Testis (tissue), 3 donors: Measurements from ENCODE around the gene LRP1B. TPM values are rescaled to one million over a fixed set of nuclear protein-coding genes. Genes with fewer than 3 reads are reported as not detected.

Experiments used
- DNase-seq: peaks from one replicate; pipeline ENCODE4 v3.0.0-alpha.2; 2019
- H3K27ac ChIP-seq, 2 donors: fragments of 200-600 bp; sonication (generic); one replicate each; pipeline ENCODE4 v1.5.1; 2019
- H3K27me3 ChIP-seq: fragments of 200-600 bp; sonication (generic); one replicate; pipeline ENCODE4 v1.5.1; 2019
- H3K36me3 ChIP-seq: fragments of 200-600 bp; sonication (generic); one replicate; pipeline ENCODE4 v1.5.1; 2017; ENCODE audit warnings: low read depth; ENCODE audit errors: missing control alignments
- H3K4me1 ChIP-seq: fragments of 200-600 bp; sonication (generic); one replicate; pipeline ENCODE4 v1.5.1; 2019
- H3K4me3 ChIP-seq, 2 donors: fragments of 200-600 bp; sonication (generic); one replicate each; pipeline ENCODE4 v1.5.1; 2017 to 2019
- H3K9me3 ChIP-seq: fragments of 200-600 bp; sonication (generic); one replicate; pipeline ENCODE4 v1.5.1; 2017
- POLR2A ChIP-seq: fragments of 450-650 bp; IDR thresholded peaks from one replicate; pipeline ENCODE4 v1.6.1; 2017; ENCODE audit warnings: antibody characterized with exemption, mild to moderate bottlenecking, moderate library complexity
- WGBS, 2 donors: methylation state at CpG; one replicate each; pipeline ENCODE4 v1.1.5; 2018; 5-methylcytosine and 5-hydroxymethylcytosine counted together
- intact Hi-C: fragments of 100-400 bp; cut with DNase I; formaldehyde crosslinking; loops from one replicate; pipeline ENCODE4 v1.15.1; 2023; ENCODE audit warnings: low total_unique reads
- polyA plus RNA-seq: library from polyadenylated mRNA; stranded (reverse); fragments of 350-450 nt; fragmentation: Illumina TruSeq; extraction: RNeasy Lipid Tissue Mini Kit (QIAGEN cat#74804); gene quantifications from one replicate; pipeline ENCODE4 v1.2.3, GENCODE V29; 2014; ENCODE audit warnings: low read depth, low replicate concordance; ENCODE audit not compliant: insufficient read depth
- total RNA-seq, 2 donors: library from RNA; depleted of rRNA; stranded (reverse); fragments of >200 nt; gene quantifications; one replicate each; pipeline ENCODE4 v1.2.3, GENCODE V29; 2016
- TF ChIP-seq, protein P1 (sequence below), 3 experiments: fragments of 450-650 bp in 2 of 3; fragments of 200-600 bp in 1 of 3; sonication (generic) in 1 of 3; IDR thresholded peaks; one replicate each; pipeline ENCODE4 v1.5.1; 2016 to 2019; ENCODE audit warnings: antibody characterized with exemption in 3 of 3, mild to moderate bottlenecking in 2 of 3, moderate library complexity in 1 of 3

The LRP1B gene
- total and polyA plus RNA-seq, 3 donors from 2014 or later: 0.79 to 1.9 (median 0.84) TPM

DNA sequence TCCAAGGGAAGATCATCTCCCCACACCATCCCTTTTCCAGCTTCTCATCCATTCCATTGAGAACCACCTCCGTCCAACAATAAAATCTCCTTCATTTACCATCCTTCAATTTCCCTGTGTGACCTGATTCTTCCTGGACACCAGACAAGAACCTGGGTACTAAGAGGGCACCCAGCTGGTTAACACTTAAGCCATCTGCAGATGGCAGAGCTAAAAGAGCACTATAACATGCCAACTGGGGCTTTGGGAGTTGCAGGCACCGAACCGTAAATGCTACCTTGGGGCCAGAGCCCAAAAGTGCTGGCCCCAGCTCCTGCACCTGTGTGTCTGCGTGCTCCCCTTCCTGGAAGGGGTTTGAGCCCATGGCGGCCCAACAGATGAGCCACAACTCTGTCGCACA lies 655.0 kb downstream of the LRP1B start:
- 70 to 75% methylated on average over 4 to 6 of the region's 6 CpGs for WGBS, 2 donors

DNA sequence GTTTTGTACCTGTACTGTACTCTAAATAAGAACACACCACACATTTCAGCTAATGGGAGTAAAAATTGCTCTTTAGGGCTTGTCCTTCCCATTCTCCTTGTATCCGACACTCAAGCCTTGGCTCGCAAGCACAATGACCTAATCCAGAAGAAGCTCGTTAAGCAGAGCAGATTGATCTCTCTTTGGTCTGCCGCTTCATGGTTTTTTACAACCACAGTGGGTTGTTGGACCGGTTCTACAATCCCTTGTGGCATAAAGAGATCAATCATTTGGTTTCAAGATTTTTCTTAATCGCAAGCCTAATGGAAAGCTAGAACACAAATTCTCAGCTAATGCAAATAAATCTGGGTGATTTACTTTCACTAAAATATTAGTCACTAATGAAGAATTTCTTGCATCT lies 662.1 kb downstream of the LRP1B start:
- no peak overlapping the region for H3K27ac ChIP-seq
- no peak for DNase-seq
- H3K4me1 ChIP-seq: no peaks in the 10 kb centered on the region
- H3K9me3 ChIP-seq: no peaks in the 10 kb centered on the region
- H3K27me3 ChIP-seq: no peaks in the 10 kb centered on the region
- WGBS, 2 donors: 53 to 68% methylated on average over 6 of the region's 6 CpGs
- H3K4me3 ChIP-seq: no peak overlapping the region
- H3K36me3 ChIP-seq: no peaks in the 10 kb centered on the region
- intact Hi-C loops: no loop called here
- TF ChIP-seq, protein P1, sequence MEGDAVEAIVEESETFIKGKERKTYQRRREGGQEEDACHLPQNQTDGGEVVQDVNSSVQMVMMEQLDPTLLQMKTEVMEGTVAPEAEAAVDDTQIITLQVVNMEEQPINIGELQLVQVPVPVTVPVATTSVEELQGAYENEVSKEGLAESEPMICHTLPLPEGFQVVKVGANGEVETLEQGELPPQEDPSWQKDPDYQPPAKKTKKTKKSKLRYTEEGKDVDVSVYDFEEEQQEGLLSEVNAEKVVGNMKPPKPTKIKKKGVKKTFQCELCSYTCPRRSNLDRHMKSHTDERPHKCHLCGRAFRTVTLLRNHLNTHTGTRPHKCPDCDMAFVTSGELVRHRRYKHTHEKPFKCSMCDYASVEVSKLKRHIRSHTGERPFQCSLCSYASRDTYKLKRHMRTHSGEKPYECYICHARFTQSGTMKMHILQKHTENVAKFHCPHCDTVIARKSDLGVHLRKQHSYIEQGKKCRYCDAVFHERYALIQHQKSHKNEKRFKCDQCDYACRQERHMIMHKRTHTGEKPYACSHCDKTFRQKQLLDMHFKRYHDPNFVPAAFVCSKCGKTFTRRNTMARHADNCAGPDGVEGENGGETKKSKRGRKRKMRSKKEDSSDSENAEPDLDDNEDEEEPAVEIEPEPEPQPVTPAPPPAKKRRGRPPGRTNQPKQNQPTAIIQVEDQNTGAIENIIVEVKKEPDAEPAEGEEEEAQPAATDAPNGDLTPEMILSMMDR (IDR thresholded peaks at IDR 0.05): no peak
- no peak for TF ChIP-seq POLR2A

More for the DNA sequence above, 655.0 kb downstream of the LRP1B start:
- Histone ChIP-seq H3K27ac (no peak overlapping the region), H3K27me3 (no peaks in the 10 kb centered on the region), H3K36me3 (no peaks in the 10 kb centered on the region), H3K9me3 (no peaks in the 10 kb centered on the region), H3K4me3 (no peak overlapping the region), H3K4me1 (no peaks in the 10 kb centered on the region)
- DNase-seq: no peak
- TF ChIP-seq, protein P1 (IDR thresholded peaks at IDR 0.05): no peak
- TF ChIP-seq POLR2A: no peak
- intact Hi-C loops: no loop called here

DNA sequence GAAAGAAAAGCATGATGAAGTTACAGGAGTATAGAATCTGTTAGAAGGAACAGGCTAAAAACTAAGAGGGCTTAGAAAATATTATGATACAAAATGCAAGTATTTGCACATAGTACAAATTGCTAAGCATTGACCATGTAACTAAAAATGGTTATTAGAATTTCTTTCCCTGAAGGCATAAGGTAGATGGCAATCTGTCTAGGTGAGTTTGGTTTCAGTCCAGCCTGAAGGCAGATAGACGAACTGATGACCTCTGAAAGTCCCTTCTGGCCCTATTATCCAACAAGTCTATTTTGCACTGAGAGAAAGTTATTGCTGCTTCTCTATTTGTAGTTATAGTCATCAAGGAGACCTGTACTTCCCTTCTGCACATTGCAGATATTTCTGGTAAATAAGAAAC lies 663.5 kb downstream of the LRP1B start:
- no peak for TF ChIP-seq POLR2A
- TF ChIP-seq, protein P1 (IDR thresholded peaks at IDR 0.05): no peak
- no peaks in the 10 kb centered on the region for H3K4me1 ChIP-seq
- H3K9me3 ChIP-seq: no peaks in the 10 kb centered on the region
- WGBS, 2 donors: 63 to 80% methylated on average over 1 of the region's 1 CpG
- H3K27me3 ChIP-seq: no peaks in the 10 kb centered on the region
- DNase-seq: no peak
- intact Hi-C loops: no loop called here
- no peak overlapping the region for H3K4me3 ChIP-seq
- H3K36me3 ChIP-seq: no peaks in the 10 kb centered on the region
- no peak overlapping the region for H3K27ac ChIP-seq

DNA sequence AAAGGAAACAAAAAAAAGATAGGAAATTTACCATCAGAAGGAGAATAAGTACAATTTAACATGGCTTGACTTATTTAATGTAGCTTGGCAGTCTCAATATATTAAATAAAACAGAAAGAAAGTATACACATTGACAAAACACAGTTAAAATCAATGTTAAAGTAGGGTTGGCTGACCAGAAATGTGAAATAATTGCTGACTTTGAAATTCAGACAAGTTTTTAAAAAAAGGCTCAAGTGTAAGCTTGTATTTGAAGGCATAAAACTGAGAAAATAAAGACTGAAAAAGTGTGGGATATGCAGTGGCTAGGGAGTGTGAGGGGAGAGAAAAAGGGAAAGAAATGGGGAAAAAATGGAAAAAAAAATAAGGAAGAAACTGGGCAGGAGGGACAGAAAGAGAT lies 665.8 kb downstream of the LRP1B start:
- no peaks in the 10 kb centered on the region for H3K27me3 ChIP-seq
- H3K4me1 ChIP-seq: no peaks in the 10 kb centered on the region
- intact Hi-C loops: no loop called here
- DNase-seq: no peak
- no peaks in the 10 kb centered on the region for H3K36me3 ChIP-seq
- no peak for TF ChIP-seq POLR2A
- TF ChIP-seq, protein P1 (IDR thresholded peaks at IDR 0.05): no peak
- H3K4me3 ChIP-seq: no peak overlapping the region
- no peak overlapping the region for H3K27ac ChIP-seq
- no peaks in the 10 kb centered on the region for H3K9me3 ChIP-seq

DNA sequence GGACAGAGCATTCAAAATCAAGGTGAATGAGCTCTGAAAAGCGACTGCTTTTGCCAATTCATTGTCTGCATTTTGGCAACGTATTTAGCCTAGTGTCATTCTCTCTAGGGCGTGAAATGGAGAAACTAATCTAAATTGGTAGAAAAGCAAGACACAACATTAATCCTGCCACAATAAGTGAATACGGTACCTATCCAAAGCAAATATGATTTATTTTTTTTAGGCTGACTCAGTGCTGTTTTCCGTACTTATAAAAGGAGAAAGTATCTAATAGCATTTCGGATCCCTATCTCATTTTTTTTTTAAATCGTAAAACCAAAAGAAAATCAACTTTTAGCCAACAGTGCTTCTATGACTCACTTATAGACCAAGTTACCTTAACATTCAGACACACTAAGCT lies 672.5 kb downstream of the LRP1B start:
- TF ChIP-seq, protein P1 (IDR thresholded peaks at IDR 0.05): no peak
- TF ChIP-seq POLR2A: no peak
- Histone ChIP-seq H3K27me3 (no peaks in the 10 kb centered on the region), H3K27ac (no peak overlapping the region), H3K4me1 (no peaks in the 10 kb centered on the region), H3K4me3 (no peak overlapping the region), H3K36me3 (no peaks in the 10 kb centered on the region), H3K9me3 (no peaks in the 10 kb centered on the region)
- 73 to 91% methylated on average over 7 of the region's 7 CpGs for WGBS, 2 donors
- intact Hi-C loops: no loop called here
- no peak for DNase-seq
